ENCODE data around the gene HBQ1.
"Not testable (repeated sequence)": the region's sequence is repeated elsewhere in the genome, so short reads cannot be mapped to it uniquely, and the experiment has no call there.

Gene HBQ1

GRCh38 chr16:162271-162991 is 17.8 kb upstream of the HBQ1 start:
- no peak for DNase-seq

GRCh38 chr16:163139-163538 is 17.1 kb upstream of the HBQ1 start:
- not testable (repeated sequence) for DNase-seq

DNA sequence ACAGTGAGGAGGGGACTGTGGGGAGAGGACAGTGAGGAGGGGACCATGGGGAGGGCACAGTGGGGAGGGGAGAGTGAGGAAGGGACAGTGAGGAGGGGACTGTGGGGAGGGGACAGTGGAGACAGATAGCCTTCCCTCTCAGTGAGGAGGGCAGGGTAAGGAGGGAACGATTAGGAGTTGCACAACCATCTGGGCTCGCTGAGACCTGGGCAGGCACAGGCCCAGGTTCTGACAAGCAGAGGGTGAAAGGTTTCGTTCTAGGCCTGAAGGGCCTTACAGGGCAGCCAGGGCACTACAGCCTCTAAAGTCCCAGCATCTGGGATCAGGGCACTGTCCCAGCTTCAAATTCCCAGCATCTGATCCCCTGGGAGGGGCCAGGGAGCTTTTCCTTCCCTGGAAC is 16.6 kb upstream of the HBQ1 start:
- not testable (repeated sequence) for DNase-seq

GRCh38 chr16:164134-164823 is 16.0 kb upstream of the HBQ1 start:
- not testable (repeated sequence) for DNase-seq

DNA sequence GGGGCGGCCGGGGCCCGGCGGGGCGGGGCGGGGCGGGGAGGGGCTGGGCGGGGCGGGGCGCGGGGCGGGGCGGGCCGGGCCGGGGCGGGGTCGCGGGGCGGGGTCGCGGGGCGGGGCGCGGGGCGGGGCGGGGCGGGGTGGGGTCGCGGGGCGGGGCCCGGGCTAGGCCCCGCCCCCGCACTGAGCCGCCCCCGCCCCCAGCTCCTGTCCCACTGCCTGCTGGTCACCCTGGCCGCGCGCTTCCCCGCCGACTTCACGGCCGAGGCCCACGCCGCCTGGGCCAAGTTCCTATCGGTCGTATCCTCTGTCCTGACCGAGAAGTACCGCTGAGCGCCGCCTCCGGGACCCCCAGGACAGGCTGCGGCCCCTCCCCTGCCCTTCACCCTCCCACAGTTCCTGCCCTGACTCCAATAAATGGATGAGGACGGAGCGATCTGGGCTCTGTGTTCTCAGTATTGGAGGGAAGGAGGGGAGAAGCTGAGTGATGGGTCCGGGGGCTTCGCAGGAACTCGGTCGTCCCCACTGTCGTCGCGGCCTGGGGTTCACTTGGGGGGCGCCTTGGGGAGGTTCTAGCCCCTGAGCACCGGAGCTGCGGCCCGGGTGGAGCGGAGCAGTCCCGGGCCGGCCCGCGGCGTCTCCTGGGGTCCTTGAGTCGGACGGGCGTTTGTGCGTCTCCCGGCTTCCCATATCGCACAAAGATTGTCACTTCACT is 15.3 kb upstream of the HBQ1 start:
- DNase-seq: no peak

GRCh38 chr16:165539-166374 is 14.5 kb upstream of the HBQ1 start, which contains the start of gene HBM:
Gene HBM (plus strand): TSS chr16:165978. CDS start chr16:165998, 20 bp downstream.
- DNase-seq: no peak

GRCh38 chr16:166375-167121 is 13.7 kb upstream of the HBQ1 start:
- no peak for DNase-seq

DNA sequence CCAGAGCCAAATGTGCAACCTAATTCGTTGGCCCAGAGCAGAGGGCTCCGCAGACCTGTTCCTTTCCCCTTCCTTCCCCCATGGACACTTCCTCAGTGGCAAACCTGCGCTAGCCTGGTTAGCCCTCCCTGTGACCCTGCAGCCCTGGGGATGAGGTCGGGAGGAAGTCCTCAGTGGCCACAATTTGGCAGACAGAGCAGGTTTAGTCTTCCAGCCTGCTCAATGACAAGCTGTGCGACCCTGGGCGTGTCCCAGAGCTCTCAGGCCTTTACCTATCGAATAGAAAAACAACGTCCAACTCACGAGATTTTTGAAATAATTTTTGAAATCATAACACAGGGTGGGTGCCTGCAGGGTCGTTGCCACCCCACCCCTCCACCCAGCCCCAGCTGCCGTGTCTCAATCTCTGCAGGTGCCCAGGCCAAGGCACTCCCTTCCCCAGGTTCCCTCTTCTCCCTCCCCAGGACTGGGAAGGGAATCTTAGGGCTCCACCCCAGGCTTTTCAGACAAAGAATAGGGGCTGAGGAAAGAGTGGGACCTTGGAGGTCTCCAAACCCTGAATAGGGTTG is 13.1 kb upstream of the HBQ1 start:
- no peak for DNase-seq

DNA sequence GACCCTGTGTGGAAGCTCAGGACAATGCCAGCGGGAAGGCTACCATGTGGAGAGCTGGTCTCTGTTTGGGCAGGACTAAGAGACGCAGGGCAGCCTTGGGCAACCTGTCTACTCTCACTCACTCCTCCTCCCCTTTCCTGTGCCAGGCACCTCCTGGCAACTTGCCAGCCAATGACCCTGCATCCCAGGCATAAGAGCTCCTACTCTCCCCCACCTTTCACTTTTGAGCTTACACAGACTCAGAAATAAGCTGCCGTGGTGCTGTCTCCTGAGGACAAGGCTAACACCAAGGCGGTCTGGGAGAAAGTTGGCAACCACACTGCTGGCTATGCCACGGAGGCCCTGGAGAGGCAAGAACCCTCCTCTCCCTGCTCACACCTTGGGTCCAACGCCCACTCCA is 11.8 kb upstream of the HBQ1 start:
- DNase-seq: no peak

DNA sequence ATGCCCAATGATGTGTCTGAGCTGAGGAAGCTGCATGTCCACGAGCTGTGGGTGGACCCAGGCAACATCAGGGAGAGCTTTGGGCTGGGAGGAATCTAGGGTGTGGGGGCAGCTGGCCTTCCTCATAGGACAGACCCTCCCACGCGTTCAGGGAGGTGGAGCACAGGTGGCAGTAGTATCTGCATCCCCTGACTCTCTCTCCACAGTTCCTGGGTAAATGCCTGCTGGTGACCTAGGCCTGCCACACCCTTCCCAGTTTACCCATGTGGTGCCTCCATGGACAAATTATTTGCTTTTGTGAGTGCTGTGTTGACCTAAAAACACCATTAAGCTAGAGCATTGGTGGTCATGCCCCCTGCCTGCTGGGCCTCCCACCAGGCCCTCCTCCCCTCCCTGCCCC is 11.2 kb upstream of the HBQ1 start:
- no peak for DNase-seq

- DNase-seq: not testable (repeated sequence)
Measured at GRCh38 chr16:170088-170507, 10.2 kb upstream of the HBQ1 start.

DNA sequence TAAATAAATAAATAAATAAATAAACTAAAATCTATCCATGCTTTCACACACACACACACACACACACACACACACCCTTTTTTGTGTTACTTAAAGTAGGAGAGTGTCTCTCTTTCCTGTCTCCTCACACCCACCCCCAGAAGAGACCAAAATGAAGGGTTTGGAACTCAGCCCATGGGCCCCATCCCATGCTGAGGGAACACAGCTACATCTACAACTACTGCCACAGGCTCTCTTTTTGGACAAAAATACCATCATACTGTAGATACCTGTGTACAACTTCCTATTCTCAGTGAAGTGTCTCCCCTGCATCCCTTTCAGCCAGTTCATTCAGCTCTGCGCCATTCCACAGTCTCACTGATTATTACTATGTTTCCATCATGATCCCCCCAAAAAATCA is 9.5 kb upstream of the HBQ1 start:
- DNase-seq: no peak

DNA sequence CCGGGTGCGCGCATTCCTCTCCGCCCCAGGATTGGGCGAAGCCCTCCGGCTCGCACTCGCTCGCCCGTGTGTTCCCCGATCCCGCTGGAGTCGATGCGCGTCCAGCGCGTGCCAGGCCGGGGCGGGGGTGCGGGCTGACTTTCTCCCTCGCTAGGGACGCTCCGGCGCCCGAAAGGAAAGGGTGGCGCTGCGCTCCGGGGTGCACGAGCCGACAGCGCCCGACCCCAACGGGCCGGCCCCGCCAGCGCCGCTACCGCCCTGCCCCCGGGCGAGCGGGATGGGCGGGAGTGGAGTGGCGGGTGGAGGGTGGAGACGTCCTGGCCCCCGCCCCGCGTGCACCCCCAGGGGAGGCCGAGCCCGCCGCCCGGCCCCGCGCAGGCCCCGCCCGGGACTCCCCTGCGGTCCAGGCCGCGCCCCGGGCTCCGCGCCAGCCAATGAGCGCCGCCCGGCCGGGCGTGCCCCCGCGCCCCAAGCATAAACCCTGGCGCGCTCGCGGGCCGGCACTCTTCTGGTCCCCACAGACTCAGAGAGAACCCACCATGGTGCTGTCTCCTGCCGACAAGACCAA is 7.8 kb upstream of the HBQ1 start, which contains the start of gene HBA2:
TSS of gene HBA2 (plus strand) at position 503 of the 568 bp plus-strand sequence. CDS start at position 540, 37 bp downstream.
- not testable (repeated sequence) for DNase-seq

DNA sequence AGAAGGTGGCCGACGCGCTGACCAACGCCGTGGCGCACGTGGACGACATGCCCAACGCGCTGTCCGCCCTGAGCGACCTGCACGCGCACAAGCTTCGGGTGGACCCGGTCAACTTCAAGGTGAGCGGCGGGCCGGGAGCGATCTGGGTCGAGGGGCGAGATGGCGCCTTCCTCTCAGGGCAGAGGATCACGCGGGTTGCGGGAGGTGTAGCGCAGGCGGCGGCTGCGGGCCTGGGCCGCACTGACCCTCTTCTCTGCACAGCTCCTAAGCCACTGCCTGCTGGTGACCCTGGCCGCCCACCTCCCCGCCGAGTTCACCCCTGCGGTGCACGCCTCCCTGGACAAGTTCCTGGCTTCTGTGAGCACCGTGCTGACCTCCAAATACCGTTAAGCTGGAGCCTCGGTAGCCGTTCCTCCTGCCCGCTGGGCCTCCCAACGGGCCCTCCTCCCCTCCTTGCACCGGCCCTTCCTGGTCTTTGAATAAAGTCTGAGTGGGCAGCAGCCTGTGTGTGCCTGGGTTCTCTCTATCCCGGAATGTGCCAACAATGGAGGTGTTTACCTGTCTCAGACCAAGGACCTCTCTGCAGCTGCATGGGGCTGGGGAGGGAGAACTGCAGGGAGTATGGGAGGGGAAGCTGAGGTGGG is 6.9 kb upstream of the HBQ1 start:
- not testable (repeated sequence) for DNase-seq

DNA sequence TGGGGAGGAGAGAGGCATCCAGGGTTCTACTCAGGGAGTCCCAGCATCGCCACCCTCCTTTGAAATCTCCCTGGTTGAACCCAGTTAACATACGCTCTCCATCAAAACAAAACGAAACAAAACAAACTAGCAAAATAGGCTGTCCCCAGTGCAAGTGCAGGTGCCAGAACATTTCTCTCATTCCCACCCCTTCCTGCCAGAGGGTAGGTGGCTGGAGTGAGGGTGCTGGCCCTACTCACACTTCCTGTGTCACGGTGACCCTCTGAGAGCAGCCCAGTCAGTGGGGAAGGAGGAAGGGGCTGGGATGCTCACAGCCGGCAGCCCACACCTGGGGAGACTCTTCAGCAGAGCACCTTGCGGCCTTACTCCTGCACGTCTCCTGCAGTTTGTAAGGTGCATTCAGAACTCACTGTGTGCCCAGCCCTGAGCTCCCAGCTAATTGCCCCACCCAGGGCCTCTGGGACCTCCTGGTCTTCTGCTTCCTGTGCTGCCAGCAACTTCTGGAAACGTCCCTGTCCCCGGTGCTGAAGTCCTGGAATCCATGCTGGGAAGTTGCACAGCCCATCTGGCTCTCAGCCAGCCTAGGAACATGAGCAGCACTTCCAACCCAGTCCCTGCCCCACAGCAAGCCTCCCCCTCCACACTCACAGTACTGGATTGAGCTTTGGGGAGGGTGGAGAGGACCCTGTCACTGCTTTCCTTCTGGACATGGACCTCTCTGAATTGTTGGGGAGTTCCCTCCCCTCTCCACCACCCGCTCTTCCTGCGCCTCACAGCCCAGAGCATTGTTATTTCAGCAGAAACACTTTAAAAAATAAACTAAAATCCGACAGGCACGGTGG is 6.1 kb upstream of the HBQ1 start:
- not testable (repeated sequence) for DNase-seq

GRCh38 chr16:175011-175949 is 5.0 kb upstream of the HBQ1 start:
- DNase-seq: no peak

DNA sequence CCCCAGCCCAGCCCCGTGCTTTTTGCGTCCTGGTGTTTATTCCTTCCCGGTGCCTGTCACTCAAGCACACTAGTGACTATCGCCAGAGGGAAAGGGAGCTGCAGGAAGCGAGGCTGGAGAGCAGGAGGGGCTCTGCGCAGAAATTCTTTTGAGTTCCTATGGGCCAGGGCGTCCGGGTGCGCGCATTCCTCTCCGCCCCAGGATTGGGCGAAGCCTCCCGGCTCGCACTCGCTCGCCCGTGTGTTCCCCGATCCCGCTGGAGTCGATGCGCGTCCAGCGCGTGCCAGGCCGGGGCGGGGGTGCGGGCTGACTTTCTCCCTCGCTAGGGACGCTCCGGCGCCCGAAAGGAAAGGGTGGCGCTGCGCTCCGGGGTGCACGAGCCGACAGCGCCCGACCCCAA is 4.3 kb upstream of the HBQ1 start:
- not testable (repeated sequence) for DNase-seq
